SU-DHL-6 (cell line): Measurements from ENCODE around the gene EDA.

ENCODE experiments used
- H2AFZ ChIP-seq: fragments of 200-600 bp; sonication (generic); 2 replicates; pipeline ENCODE4 v1.6.1; 2014; ENCODE audit warnings: low read depth, mild to moderate bottlenecking, moderate library complexity, mixed read lengths, antibody characterized with exemption, low read length; ENCODE audit not compliant: severe bottlenecking
- H3F3A ChIP-seq: fragments of 200-600 bp; shearing (Covaris generic); 2 replicates; pipeline ENCODE4 v1.6.0; 2016; ENCODE audit warnings: antibody characterized with exemption, mild to moderate bottlenecking; ENCODE audit not compliant: insufficient read depth
- H3K27ac ChIP-seq: fragments of 200-600 bp; sonication (generic); 2 replicates; pipeline ENCODE4 v1.5.1; 2016; ENCODE audit warnings: low read depth, mild to moderate bottlenecking, low read length, moderate library complexity, mixed read lengths
- H3K27me3 ChIP-seq: fragments of 200-600 bp; sonication (generic), shearing (Covaris generic); 2 replicates; pipeline ENCODE4 v1.6.0; 2014; ENCODE audit warnings: mild to moderate bottlenecking, low read length
- H3K36me3 ChIP-seq: fragments of 200-600 bp; sonication (generic); 2 replicates; pipeline ENCODE4 v1.6.1; 2014; ENCODE audit warnings: mild to moderate bottlenecking, low read length, mixed read lengths
- H3K4me2 ChIP-seq: fragments of 300-600, 200-600 bp; shearing (Covaris generic), sonication (generic); 2 replicates; pipeline ENCODE4 v1.6.0; 2014; ENCODE audit warnings: low read length, low read depth, mild to moderate bottlenecking; ENCODE audit not compliant: poor library complexity, severe bottlenecking
- H3K4me3 ChIP-seq: fragments of 200-600 bp; sonication (generic); 2 replicates; pipeline ENCODE4 v1.5.1; 2014; ENCODE audit warnings: antibody characterized with exemption, low read length, mild to moderate bottlenecking, mixed read lengths; ENCODE audit not compliant: insufficient read depth, poor library complexity, severe bottlenecking
- H3K79me2 ChIP-seq: fragments of 200-600 bp; sonication (generic); 2 replicates; pipeline ENCODE4 v1.6.1; 2014; ENCODE audit warnings: mild to moderate bottlenecking, low read length, moderate library complexity; ENCODE audit not compliant: insufficient read depth
- H3K9ac ChIP-seq: fragments of 200-600 bp; sonication (generic); 2 replicates; pipeline ENCODE4 v1.7.0; 2014; ENCODE audit warnings: mild to moderate bottlenecking, low read length
- H3K9me2 ChIP-seq: fragments of 200-600 bp; sonication (generic); replicated peaks from 2 replicates; pipeline ENCODE4 v1.6.1; 2014; ENCODE audit warnings: low read length; ENCODE audit not compliant: insufficient read depth
- H3K9me3 ChIP-seq: fragments of 200-600 bp; sonication (generic); 2 replicates; pipeline ENCODE4 v1.6.1; 2014; ENCODE audit warnings: low read length, mixed read lengths; ENCODE audit not compliant: insufficient read depth
- H4K20me1 ChIP-seq: fragments of 200-600 bp; sonication (generic); 2 replicates; pipeline ENCODE4 v1.6.1; 2014; ENCODE audit warnings: low read depth, mild to moderate bottlenecking, antibody characterized with exemption, low read length, moderate library complexity, mixed read lengths
- EZH2phosphoT487 ChIP-seq: fragments of 200-600 bp; sonication (generic), shearing (Covaris generic); conservative IDR thresholded peaks from 2 replicates; pipeline ENCODE4 v1.6.1; 2018; ENCODE audit warnings: mild to moderate bottlenecking, antibody characterized with exemption, low read length, moderate library complexity, mixed read lengths
- TF ChIP-seq, protein P1 (sequence below): fragments of 200-600 bp; sonication (generic); IDR thresholded peaks from one replicate; pipeline ENCODE4 v1.5.1; 2017; ENCODE audit warnings: antibody characterized with exemption, mild to moderate bottlenecking, low read length, moderate library complexity; ENCODE audit not compliant: insufficient read depth, poor library complexity, severe bottlenecking

Gene EDA

DNA sequence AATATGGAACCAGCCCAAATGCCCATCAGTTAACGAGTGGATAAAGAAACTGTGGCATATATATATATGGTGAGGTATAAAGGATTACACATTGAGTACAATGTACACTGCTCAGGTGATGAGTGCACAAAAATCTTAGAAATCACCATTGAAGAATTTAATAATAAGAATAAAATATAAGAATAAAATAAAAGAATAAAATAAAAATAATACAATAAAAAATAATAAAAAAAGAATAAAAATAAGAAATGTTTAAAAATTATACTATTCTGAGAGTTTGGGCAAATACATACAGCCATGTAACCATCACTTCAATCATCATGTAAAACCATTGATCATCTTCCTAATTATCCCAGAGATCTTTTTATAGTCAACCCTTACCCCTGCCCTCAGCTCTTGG lies 260.3 kb downstream of the EDA start:
- Histone ChIP-seq H3K9me3 (no peaks in the 10 kb centered on the region), H3K79me2 (no peaks in the 10 kb centered on the region), H3F3A (no peaks in the 10 kb centered on the region), H3K9me2 (no peaks in the 10 kb centered on the region), H2AFZ (no peak overlapping the region), H4K20me1 (no peaks in the 10 kb centered on the region), H3K27me3 (no peaks in the 10 kb centered on the region), H3K4me2 (no peak overlapping the region), H3K9ac (no peak overlapping the region), H3K27ac (no peak overlapping the region), H3K4me3 (no peak overlapping the region), H3K36me3 (no peaks in the 10 kb centered on the region)
- no peak for TF ChIP-seq EZH2phosphoT487
- TF ChIP-seq, protein P1, sequence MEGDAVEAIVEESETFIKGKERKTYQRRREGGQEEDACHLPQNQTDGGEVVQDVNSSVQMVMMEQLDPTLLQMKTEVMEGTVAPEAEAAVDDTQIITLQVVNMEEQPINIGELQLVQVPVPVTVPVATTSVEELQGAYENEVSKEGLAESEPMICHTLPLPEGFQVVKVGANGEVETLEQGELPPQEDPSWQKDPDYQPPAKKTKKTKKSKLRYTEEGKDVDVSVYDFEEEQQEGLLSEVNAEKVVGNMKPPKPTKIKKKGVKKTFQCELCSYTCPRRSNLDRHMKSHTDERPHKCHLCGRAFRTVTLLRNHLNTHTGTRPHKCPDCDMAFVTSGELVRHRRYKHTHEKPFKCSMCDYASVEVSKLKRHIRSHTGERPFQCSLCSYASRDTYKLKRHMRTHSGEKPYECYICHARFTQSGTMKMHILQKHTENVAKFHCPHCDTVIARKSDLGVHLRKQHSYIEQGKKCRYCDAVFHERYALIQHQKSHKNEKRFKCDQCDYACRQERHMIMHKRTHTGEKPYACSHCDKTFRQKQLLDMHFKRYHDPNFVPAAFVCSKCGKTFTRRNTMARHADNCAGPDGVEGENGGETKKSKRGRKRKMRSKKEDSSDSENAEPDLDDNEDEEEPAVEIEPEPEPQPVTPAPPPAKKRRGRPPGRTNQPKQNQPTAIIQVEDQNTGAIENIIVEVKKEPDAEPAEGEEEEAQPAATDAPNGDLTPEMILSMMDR, result no peak

DNA sequence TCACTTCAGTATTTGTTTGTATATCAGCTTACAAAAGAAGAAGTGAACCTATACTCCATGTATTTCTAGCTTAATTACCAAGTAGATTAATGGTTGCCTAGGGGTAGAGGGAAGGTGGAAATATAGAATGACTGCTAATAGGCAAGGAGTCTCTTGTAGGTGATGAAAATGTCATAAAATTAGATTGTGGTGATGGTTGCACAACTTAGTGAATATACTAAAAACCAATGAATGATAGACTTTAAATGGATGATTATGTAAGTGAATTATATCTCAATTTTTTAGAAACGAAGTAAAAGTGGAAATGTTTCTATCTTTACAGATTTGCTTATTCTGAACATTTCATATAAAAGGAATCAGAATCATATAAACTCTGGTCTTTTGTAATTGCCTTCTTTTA lies 268.3 kb downstream of the EDA start:
- H3K27ac ChIP-seq, result no peak overlapping the region
- no peaks in the 10 kb centered on the region for H3K36me3 ChIP-seq
- H3F3A ChIP-seq, result no peaks in the 10 kb centered on the region
- no peak overlapping the region for H3K4me3 ChIP-seq
- no peaks in the 10 kb centered on the region for H3K9me2 ChIP-seq
- no peaks in the 10 kb centered on the region for H3K79me2 ChIP-seq
- no peak overlapping the region for H3K9ac ChIP-seq
- H3K27me3 ChIP-seq, result no peaks in the 10 kb centered on the region
- TF ChIP-seq, protein P1, result no peak
- no peak for TF ChIP-seq EZH2phosphoT487
- no peaks in the 10 kb centered on the region for H3K9me3 ChIP-seq
- H2AFZ ChIP-seq, result no peak overlapping the region
- no peak overlapping the region for H3K4me2 ChIP-seq
- H4K20me1 ChIP-seq, result no peaks in the 10 kb centered on the region

DNA sequence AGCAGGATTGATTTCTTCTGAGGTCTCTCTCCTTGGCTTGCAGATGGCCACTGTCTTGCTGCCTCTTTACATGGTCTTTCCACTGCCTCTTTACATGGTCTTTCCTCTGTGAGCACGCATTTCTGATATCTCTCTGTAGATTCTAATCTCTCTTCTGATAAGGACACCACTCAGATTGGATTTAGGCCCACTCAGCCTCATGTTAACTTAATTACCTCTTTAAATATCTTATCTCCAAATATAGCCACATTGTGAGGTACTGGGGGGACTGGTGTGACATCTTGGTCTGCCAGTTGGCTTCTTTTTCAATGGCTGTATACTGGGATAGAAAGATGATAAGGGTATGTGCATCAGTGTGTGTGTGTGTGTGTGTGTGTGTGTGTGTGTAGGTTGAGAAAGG lies 280.1 kb downstream of the EDA start:
- Histone ChIP-seq H3K4me2 (no peak overlapping the region), H3K9me2 (no peaks in the 10 kb centered on the region), H4K20me1 (no peaks in the 10 kb centered on the region), H2AFZ (no peak overlapping the region), H3K79me2 (no peaks in the 10 kb centered on the region), H3K9me3 (no peaks in the 10 kb centered on the region), H3K27me3 (no peaks in the 10 kb centered on the region), H3K27ac (no peak overlapping the region), H3K36me3 (no peaks in the 10 kb centered on the region), H3K4me3 (no peak overlapping the region), H3K9ac (no peak overlapping the region), H3F3A (no peaks in the 10 kb centered on the region)
- TF ChIP-seq EZH2phosphoT487, result no peak
- TF ChIP-seq, protein P1, result no peak

DNA sequence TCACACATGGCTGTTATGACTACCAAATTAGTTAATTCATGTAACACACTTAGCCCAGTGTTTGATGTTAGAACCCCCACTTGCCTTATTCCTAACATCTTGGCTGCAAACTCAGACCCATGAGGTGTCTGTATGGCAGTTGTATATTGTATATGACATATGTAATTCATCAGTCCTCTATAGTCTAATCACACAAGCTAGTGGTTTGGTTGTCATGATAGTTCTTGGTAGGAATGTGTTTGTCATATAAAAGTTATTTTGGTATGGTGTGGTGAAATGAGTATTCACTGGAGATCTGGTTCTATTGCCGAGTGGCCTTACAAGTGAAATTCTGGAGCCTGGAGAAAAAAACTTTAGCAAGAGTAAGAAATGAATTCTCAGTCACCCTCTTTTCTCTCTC lies 284.6 kb downstream of the EDA start:
- H3K9me2 ChIP-seq, result no peaks in the 10 kb centered on the region
- no peak for TF ChIP-seq EZH2phosphoT487
- TF ChIP-seq, protein P1, result no peak

More for the DNA sequence above, 284.6 kb downstream of the EDA start:
- H3K9ac ChIP-seq, result no peak overlapping the region
- H4K20me1 ChIP-seq, result no peaks in the 10 kb centered on the region
- H3K4me2 ChIP-seq, result no peak overlapping the region
- no peaks in the 10 kb centered on the region for H3K9me3 ChIP-seq
- no peaks in the 10 kb centered on the region for H3K79me2 ChIP-seq
- H3K27me3 ChIP-seq, result no peaks in the 10 kb centered on the region
- H2AFZ ChIP-seq, result no peak overlapping the region
- no peak overlapping the region for H3K4me3 ChIP-seq
- no peak overlapping the region for H3K27ac ChIP-seq
- no peaks in the 10 kb centered on the region for H3K36me3 ChIP-seq
- H3F3A ChIP-seq, result no peaks in the 10 kb centered on the region
